GM21515 (cell line): ENCODE results near the gene FGD4.
"Not testable (repeated sequence)": the region's sequence is repeated elsewhere in the genome, so short reads cannot be mapped to it uniquely, and the experiment has no call there.

ENCODE experiments used
- ATAC-seq: cut with Tn5 transposase; IDR thresholded peaks from one replicate; pipeline ENCODE4 v1.9.1; 2021; ENCODE audit not compliant: unreplicated experiment

Gene FGD4

GRCh38 chr12:32489070-32489469, 89.7 kb downstream of the FGD4 start:
- no peak for ATAC-seq

- ATAC-seq = no peak
These were observed 91.4 kb downstream of the FGD4 start for GRCh38 chr12:32490801-32491200.

GRCh38 chr12:32493282-32493681, 93.9 kb downstream of the FGD4 start:
- ATAC-seq = no peak

GRCh38 chr12:32494656-32495055, 95.3 kb downstream of the FGD4 start:
- ATAC-seq = no peak

- ATAC-seq = no peak
These were observed 97.6 kb downstream of the FGD4 start for GRCh38 chr12:32496946-32497345.

- ATAC-seq = no peak
These were observed 98.5 kb downstream of the FGD4 start for GRCh38 chr12:32497864-32498263.

- no peak for ATAC-seq
These were observed 99.7 kb downstream of the FGD4 start for GRCh38 chr12:32499048-32499447.

GRCh38 chr12:32501835-32502333, 102.5 kb downstream of the FGD4 start:
- no peak for ATAC-seq

- no peak for ATAC-seq
These were observed 103.5 kb downstream of the FGD4 start for GRCh38 chr12:32502693-32503502.

- ATAC-seq = no peak
These were observed 104.4 kb downstream of the FGD4 start for GRCh38 chr12:32503730-32504129.

- ATAC-seq = no peak
These were observed 105.2 kb downstream of the FGD4 start for GRCh38 chr12:32504591-32504990.

- ATAC-seq = no peak
These were observed 105.9 kb downstream of the FGD4 start for GRCh38 chr12:32505067-32505945.

GRCh38 chr12:32507096-32507941, 108.0 kb downstream of the FGD4 start:
- ATAC-seq = not testable (repeated sequence)

GRCh38 chr12:32507942-32508320, 108.6 kb downstream of the FGD4 start:
- no peak for ATAC-seq

GRCh38 chr12:32508626-32509025, 109.3 kb downstream of the FGD4 start:
- no peak for ATAC-seq

GRCh38 chr12:32509328-32510091, 110.2 kb downstream of the FGD4 start:
- ATAC-seq = no peak

GRCh38 chr12:32511976-32512375, 112.6 kb downstream of the FGD4 start:
- ATAC-seq = not testable (repeated sequence)

GRCh38 chr12:32512379-32512778, 113.0 kb downstream of the FGD4 start:
- no peak for ATAC-seq

- ATAC-seq = no peak
These were observed 113.6 kb downstream of the FGD4 start for GRCh38 chr12:32512910-32513309.
